Measurements from ENCODE around the gene LCMT1. TPM values are rescaled to one million over a fixed set of nuclear protein-coding genes. Genes with fewer than 3 reads are reported as not detected.
A peak's percentile ranks its signal among the peaks of the same experiment; 100 is the strongest.
"Not testable (repeated sequence)": the region's sequence is repeated elsewhere in the genome, so short reads cannot be mapped to it uniquely, and the experiment has no call there.

Gene LCMT1
- polyA plus RNA-seq, 3 donors from 2014 or later = 40.0 to 55.1 (median 54.7) TPM

GRCh38 chr16:25107466-25107792, 4.1 kb upstream of the LCMT1 start:
- Mint-ChIP-seq H3K27ac (peak overlapping the region; percentile 92 to 99 (median 98)), H3K36me3 (peaks cover 0 to 5% (median 0%) of the 10 kb centered on the region in 3 donors), H3K4me1 (peaks cover 39 to 51% of the 10 kb centered on the region in 2 donors), H3K9me3 (no peaks in the 10 kb centered on the region), H3K27me3 (ENCODE audit: low read depth in 3 of 3) (peaks cover 4 to 7% (median 4%) of the 10 kb centered on the region in 3 donors), H3K4me3 (peak overlapping the region; percentile 92 to 99 (median 98))
- DNase-seq = no peak

- peak overlapping the region; percentile 92 to 99 (median 98) for H3K27ac Mint-ChIP-seq
- peak in 1 of 3 donors; percentile 26 for DNase-seq
- H3K4me3 Mint-ChIP-seq = peak overlapping the region; percentile 92 to 99 (median 98)
- H3K4me1 Mint-ChIP-seq = peaks cover 41 to 56% of the 10 kb centered on the region in 2 donors
- no peaks in the 10 kb centered on the region for H3K9me3 Mint-ChIP-seq
- H3K27me3 Mint-ChIP-seq (ENCODE audit: low read depth in 3 of 3) = peaks cover 4 to 7% (median 4%) of the 10 kb centered on the region in 3 donors
- peaks cover 0 to 4% (median 0%) of the 10 kb centered on the region in 3 donors for H3K36me3 Mint-ChIP-seq
Measured at GRCh38 chr16:25108054-25108453, 3.5 kb upstream of the LCMT1 start.

GRCh38 chr16:25109643-25110042, 1.9 kb upstream of the LCMT1 start:
- H3K4me1 Mint-ChIP-seq = peaks cover 50 to 71% of the 10 kb centered on the region in 2 donors
- peak overlapping the region in 1 of 6 donors; percentile 2 for H3K27ac Mint-ChIP-seq
- H3K27me3 Mint-ChIP-seq (ENCODE audit: low read depth in 3 of 3) = peaks cover 4 to 7% (median 4%) of the 10 kb centered on the region in 3 donors
- H3K4me3 Mint-ChIP-seq = peak overlapping the region in 4 of 5 donors; percentile 21 to 44 (median 26)
- no peaks in the 10 kb centered on the region for H3K9me3 Mint-ChIP-seq
- no peak for DNase-seq
- peaks cover 0 to 5% (median 0%) of the 10 kb centered on the region in 3 donors for H3K36me3 Mint-ChIP-seq

GRCh38 chr16:25110387-25110947, 1.1 kb upstream of the LCMT1 start:
- no peak for DNase-seq
- Mint-ChIP-seq H3K27ac (peak overlapping the region in 5 of 6 donors; percentile 2 to 98 (median 84)), H3K27me3 (ENCODE audit: low read depth in 3 of 3) (peaks cover 4 to 7% (median 4%) of the 10 kb centered on the region in 3 donors), H3K4me3 (peak overlapping the region; percentile 93 to 98 (median 96)), H3K9me3 (no peaks in the 10 kb centered on the region), H3K36me3 (peaks cover 0 to 13% (median 4%) of the 10 kb centered on the region in 3 donors), H3K4me1 (peaks cover 56 to 80% of the 10 kb centered on the region in 2 donors)

GRCh38 chr16:25114121-25114520, 2.6 kb downstream of the LCMT1 start:
- DNase-seq = no peak
- Mint-ChIP-seq H3K4me1 (peaks cover 49 to 77% of the 10 kb centered on the region in 2 donors), H3K27ac (peak overlapping the region in 1 of 6 donors; percentile 32), H3K4me3 (peak overlapping the region in 2 of 5 donors; percentile 5 to 30), H3K27me3 (ENCODE audit: low read depth in 3 of 3) (peaks cover 4% of the 10 kb centered on the region in 3 donors), H3K36me3 (peaks cover 7 to 13% (median 8%) of the 10 kb centered on the region in 3 donors), H3K9me3 (no peaks in the 10 kb centered on the region)

- no peak for DNase-seq
- Mint-ChIP-seq H3K4me3 (no peak overlapping the region), H3K4me1 (peaks cover 38 to 54% of the 10 kb centered on the region in 2 donors), H3K9me3 (no peaks in the 10 kb centered on the region), H3K27ac (peak overlapping the region in 5 of 6 donors; percentile 20 to 51 (median 40)), H3K27me3 (ENCODE audit: low read depth in 3 of 3) (no peaks in the 10 kb centered on the region), H3K36me3 (peaks cover 7 to 13% (median 8%) of the 10 kb centered on the region in 3 donors)
Measured at GRCh38 chr16:25118851-25119578, 7.5 kb downstream of the LCMT1 start.

- H3K36me3 Mint-ChIP-seq = peaks cover 3 to 7% (median 7%) of the 10 kb centered on the region in 3 donors
- H3K4me3 Mint-ChIP-seq = no peak overlapping the region
- peaks cover 41 to 60% of the 10 kb centered on the region in 2 donors for H3K4me1 Mint-ChIP-seq
- no peaks in the 10 kb centered on the region for H3K9me3 Mint-ChIP-seq
- peak overlapping the region in 2 of 6 donors; percentile 42 to 49 for H3K27ac Mint-ChIP-seq
- no peak for DNase-seq
- H3K27me3 Mint-ChIP-seq (ENCODE audit: low read depth in 3 of 3) = no peaks in the 10 kb centered on the region
Measured at GRCh38 chr16:25121824-25122600, 10.5 kb downstream of the LCMT1 start.

- H3K27me3 Mint-ChIP-seq (ENCODE audit: low read depth in 3 of 3) = no peaks in the 10 kb centered on the region
- H3K36me3 Mint-ChIP-seq = peaks cover 6 to 13% (median 7%) of the 10 kb centered on the region in 3 donors
- peak overlapping the region in 2 of 6 donors; percentile 43 to 63 for H3K27ac Mint-ChIP-seq
- no peak for DNase-seq
- H3K9me3 Mint-ChIP-seq = no peaks in the 10 kb centered on the region
- H3K4me3 Mint-ChIP-seq = no peak overlapping the region
- H3K4me1 Mint-ChIP-seq = peaks cover 29 to 52% of the 10 kb centered on the region in 2 donors
Measured at GRCh38 chr16:25124503-25124902, 13.0 kb downstream of the LCMT1 start.

- H3K4me3 Mint-ChIP-seq; H3K9me3 Mint-ChIP-seq; H3K27me3 Mint-ChIP-seq (ENCODE audit: low read depth in 3 of 3); DNase-seq: not testable (repeated sequence)
- Mint-ChIP-seq H3K36me3 (peaks cover 6 to 20% (median 10%) of the 10 kb centered on the region in 3 donors), H3K4me1 (peaks cover 27 to 49% of the 10 kb centered on the region in 2 donors), H3K27ac (peak overlapping the region in 3 of 6 donors; percentile 25 to 85 (median 58))
Measured at GRCh38 chr16:25126086-25126666, 14.6 kb downstream of the LCMT1 start.

GRCh38 chr16:25126820-25127232, 15.3 kb downstream of the LCMT1 start:
- H3K9me3 Mint-ChIP-seq = no peaks in the 10 kb centered on the region
- H3K27ac Mint-ChIP-seq = peak overlapping the region in 2 of 6 donors; percentile 1 to 77
- peaks cover 23 to 43% of the 10 kb centered on the region in 2 donors for H3K4me1 Mint-ChIP-seq
- H3K4me3 Mint-ChIP-seq = peak overlapping the region in 1 of 5 donors; percentile 22
- H3K27me3 Mint-ChIP-seq (ENCODE audit: low read depth in 3 of 3) = no peaks in the 10 kb centered on the region
- peak; percentile 20 to 24 (median 22) for DNase-seq
- peaks cover 6 to 27% (median 10%) of the 10 kb centered on the region in 3 donors for H3K36me3 Mint-ChIP-seq

GRCh38 chr16:25132751-25133150, 21.2 kb downstream of the LCMT1 start:
- not testable (repeated sequence) for H3K4me1 Mint-ChIP-seq; DNase-seq; H3K27me3 Mint-ChIP-seq (ENCODE audit: low read depth in 3 of 3); H3K9me3 Mint-ChIP-seq; H3K4me3 Mint-ChIP-seq; H3K27ac Mint-ChIP-seq
- peaks cover 17 to 43% (median 26%) of the 10 kb centered on the region in 3 donors for H3K36me3 Mint-ChIP-seq

GRCh38 chr16:25134166-25134700, 22.7 kb downstream of the LCMT1 start:
- DNase-seq = no peak
- H3K9me3 Mint-ChIP-seq = no peaks in the 10 kb centered on the region
- H3K36me3 Mint-ChIP-seq = peaks cover 11 to 49% (median 26%) of the 10 kb centered on the region in 3 donors
- H3K27me3 Mint-ChIP-seq (ENCODE audit: low read depth in 3 of 3) = peaks cover 0 to 1% (median 0%) of the 10 kb centered on the region in 3 donors
- no peaks in the 10 kb centered on the region for H3K4me1 Mint-ChIP-seq
- H3K27ac Mint-ChIP-seq = no peak overlapping the region
- no peak overlapping the region for H3K4me3 Mint-ChIP-seq

Measured in immature natural killer cell (primary cell).